Hepatocyte (in vitro differentiated cells): ENCODE measurements around the gene PLD5. TPM values are rescaled to one million over a fixed set of nuclear protein-coding genes. Genes with fewer than 3 reads are reported as not detected.

Experiments used
- DNase-seq: peaks from one replicate; pipeline ENCODE4 v3.0.0-alpha.2; 2016; ENCODE audit warnings: low spot score
- H2AFZ ChIP-seq: fragments of 200-600 bp; sonication (generic); 2 replicates; pipeline ENCODE4 v1.6.0; 2016; ENCODE audit warnings: antibody characterized with exemption, mild to moderate bottlenecking
- H3K27ac ChIP-seq: fragments of 200-600 bp; sonication (generic); 2 replicates; pipeline ENCODE4 v1.5.1; 2016; ENCODE audit warnings: mild to moderate bottlenecking
- H3K27me3 ChIP-seq: fragments of 200-600 bp; sonication (generic); 2 replicates; pipeline ENCODE4 v1.6.1; 2016
- H3K36me3 ChIP-seq: fragments of 200-600 bp; sonication (generic); replicated peaks from 2 replicates; pipeline ENCODE4 v1.5.1; 2016; ENCODE audit warnings: low read depth; ENCODE audit not compliant: insufficient read depth
- H3K4me1 ChIP-seq: fragments of 200-600 bp; sonication (generic); 2 replicates; pipeline ENCODE4 v1.5.1; 2016; ENCODE audit warnings: mild to moderate bottlenecking, moderate library complexity; ENCODE audit not compliant: insufficient read depth
- H3K4me2 ChIP-seq: fragments of 200-600 bp; sonication (generic); 2 replicates; pipeline ENCODE4 v1.6.0; 2016
- H3K4me3 ChIP-seq: fragments of 200-600 bp; sonication (generic); 2 replicates; pipeline ENCODE4 v1.5.1; 2016; ENCODE audit warnings: mild to moderate bottlenecking
- H3K79me2 ChIP-seq: fragments of 200-600 bp; sonication (generic); 2 replicates; pipeline ENCODE4 v1.6.0; 2017; ENCODE audit warnings: mild to moderate bottlenecking
- H3K9me2 ChIP-seq: fragments of 200-600 bp; sonication (generic); replicated peaks from 2 replicates; pipeline ENCODE4 v1.6.0; 2017; ENCODE audit warnings: mild to moderate bottlenecking; ENCODE audit not compliant: insufficient read depth
- H3K9me3 ChIP-seq: fragments of 200-600 bp; sonication (generic); 2 replicates; pipeline ENCODE4 v1.5.1; 2016; ENCODE audit warnings: low read depth, mild to moderate bottlenecking
- H4K20me1 ChIP-seq: fragments of 200-600 bp; sonication (generic); 2 replicates; pipeline ENCODE4 v1.6.0; 2016; ENCODE audit warnings: mild to moderate bottlenecking; ENCODE audit not compliant: insufficient read depth, poor library complexity, severe bottlenecking
- CTCF ChIP-seq: fragments of 200-600 bp; sonication (generic); IDR thresholded peaks from 2 replicates; pipeline ENCODE4 v1.5.1; 2016; ENCODE audit warnings: antibody characterized with exemption, mild to moderate bottlenecking; ENCODE audit not compliant: poor library complexity
- EZH2 ChIP-seq: fragments of 200-600 bp; sonication (generic); IDR thresholded peaks from 2 replicates; pipeline ENCODE4 v1.6.1; 2016; ENCODE audit warnings: antibody characterized with exemption, mild to moderate bottlenecking, borderline replicate concordance
- EZH2phosphoT487 ChIP-seq: fragments of 200-600 bp; sonication (generic); IDR thresholded peaks from one replicate; pipeline ENCODE4 v1.6.1; 2018; ENCODE audit warnings: antibody characterized with exemption, mild to moderate bottlenecking, low read depth, moderate library complexity; ENCODE audit not compliant: unreplicated experiment, severe bottlenecking
- WGBS: methylation state at CpG from one replicate; pipeline ENCODE4 v1.1.6; 2016; ENCODE audit warnings: low lambda C conversion rate; ENCODE audit errors: missing lambda C conversion rate; 5-methylcytosine and 5-hydroxymethylcytosine counted together
- polyA plus RNA-seq: library from polyadenylated mRNA; unstranded; fragments of >200 nt; fragmentation: Nextera tagmentation; extraction: Ambion mirVana; gene quantifications from 2 replicates; pipeline ENCODE4 v1.2.1, GENCODE V29; 2016
- total RNA-seq: library from RNA; depleted of rRNA; stranded (reverse); fragments of >200 nt; gene quantifications from 2 replicates; pipeline ENCODE4 v1.2.3, GENCODE V29; 2014

The PLD5 gene
- total and polyA plus RNA-seq, 2 experiments from 2014 or later, result 0.33 to 0.58 TPM

GRCh38 chr1:242057745-242058115 is 466.8 kb downstream of the PLD5 start:
- no peaks in the 10 kb centered on the region for H3K4me1 ChIP-seq
- no peaks in the 10 kb centered on the region for H3K79me2 ChIP-seq
- no peaks in the 10 kb centered on the region for H3K9me3 ChIP-seq
- DNase-seq, result no peak
- H3K36me3 ChIP-seq, result no peaks in the 10 kb centered on the region
- no peak for TF ChIP-seq EZH2
- no peak for TF ChIP-seq CTCF
- no peak for TF ChIP-seq EZH2phosphoT487
- no peak overlapping the region for H3K4me2 ChIP-seq
- no peak overlapping the region for H3K27ac ChIP-seq
- H4K20me1 ChIP-seq, result no peaks in the 10 kb centered on the region
- H3K9me2 ChIP-seq, result no peaks in the 10 kb centered on the region
- 55% methylated on average over 3 of the region's 3 CpGs for WGBS
- no peak overlapping the region for H2AFZ ChIP-seq
- H3K4me3 ChIP-seq, result no peak overlapping the region
- no peaks in the 10 kb centered on the region for H3K27me3 ChIP-seq

- Histone ChIP-seq H3K9me2 (no peaks in the 10 kb centered on the region), H3K27ac (no peak overlapping the region), H3K9me3 (no peaks in the 10 kb centered on the region), H3K36me3 (no peaks in the 10 kb centered on the region), H2AFZ (no peak overlapping the region), H3K79me2 (no peaks in the 10 kb centered on the region), H3K4me2 (no peak overlapping the region), H3K4me1 (no peaks in the 10 kb centered on the region), H4K20me1 (no peaks in the 10 kb centered on the region), H3K27me3 (no peaks in the 10 kb centered on the region), H3K4me3 (no peak overlapping the region)
- 96% methylated on average over 24 of the region's 49 CpGs for WGBS
- no peak for TF ChIP-seq CTCF
- TF ChIP-seq EZH2phosphoT487, result no peak
- no peak for TF ChIP-seq EZH2
- DNase-seq, result no peak
These were observed 467.3 kb downstream of the PLD5 start for GRCh38 chr1:242056988-242057744.

GRCh38 chr1:242055749-242056320 is 468.7 kb downstream of the PLD5 start:
- Histone ChIP-seq H3K4me2 (no peak overlapping the region), H4K20me1 (no peaks in the 10 kb centered on the region), H3K36me3 (no peaks in the 10 kb centered on the region), H3K4me3 (no peak overlapping the region), H3K27me3 (no peaks in the 10 kb centered on the region), H3K4me1 (no peaks in the 10 kb centered on the region), H3K9me2 (no peaks in the 10 kb centered on the region), H3K9me3 (no peaks in the 10 kb centered on the region), H3K27ac (no peak overlapping the region), H2AFZ (no peak overlapping the region), H3K79me2 (no peaks in the 10 kb centered on the region)
- 51% methylated on average over 7 of the region's 7 CpGs for WGBS
- no peak for DNase-seq
- TF ChIP-seq EZH2phosphoT487 (no peak), EZH2 (no peak), CTCF (no peak)
